Activated T-cell treated with anti-CD3 and anti-CD28 coated beads, Interleukin-2, amount 50 U/mL, for 72 hours (primary cell): ENCODE results near the gene MAP3K4. TPM values are rescaled to one million over a fixed set of nuclear protein-coding genes. Genes with fewer than 3 reads are reported as not detected.
A peak's percentile ranks its signal among the peaks of the same experiment; 100 is the strongest.

Experiments used
- ATAC-seq, 2 donors: fragments of 150-1000 bp; cut with Tn5 transposase; replicated peaks in 1 of 2; 2 replicates each; pipeline ENCODE4 v1.10.0; 2021; ENCODE audit warnings: moderate library complexity in 2 of 2, mild to moderate bottlenecking in 1 of 2
- DNase-seq, 2 donors: peaks; one replicate each; pipeline ENCODE4 v3.0.0; 2021 to 2022; ENCODE audit warnings: mixed read lengths in 1 of 2
- H3K27ac Mint-ChIP-seq: one replicate; pipeline ENCODE4 v1.8.0; 2022; ENCODE audit warnings: mild to moderate bottlenecking, moderate library complexity, mixed read lengths
- H3K27me3 Mint-ChIP-seq: one replicate; pipeline ENCODE4 v1.8.0; 2022; ENCODE audit warnings: low read depth, mixed read lengths
- H3K36me3 Mint-ChIP-seq, 2 donors: one replicate each; pipeline ENCODE4 v1.8.0; 2022; ENCODE audit warnings: mixed read lengths in 2 of 2, mild to moderate bottlenecking in 1 of 2; ENCODE audit not compliant: insufficient read depth in 2 of 2
- H3K4me1 Mint-ChIP-seq: one replicate; pipeline ENCODE4 v1.8.0; 2022; ENCODE audit warnings: low read depth, mixed read lengths
- H3K4me3 Mint-ChIP-seq, 2 donors: one replicate each; pipeline ENCODE4 v1.8.0; 2022; ENCODE audit warnings: mild to moderate bottlenecking in 2 of 2, mixed read lengths in 2 of 2, moderate library complexity in 2 of 2
- H3K9me3 Mint-ChIP-seq, 2 donors: one replicate each; pipeline ENCODE4 v1.8.0; 2022; ENCODE audit warnings: mixed read lengths in 2 of 2
- total RNA-seq, 2 donors: library from RNA; stranded (reverse); gene quantifications; one replicate each; pipeline ENCODE4 v1.2.3, GENCODE V29; 2022

Gene MAP3K4
- total RNA-seq, 2 donors from 2014 or later: 47.3 to 50.9 TPM

DNA sequence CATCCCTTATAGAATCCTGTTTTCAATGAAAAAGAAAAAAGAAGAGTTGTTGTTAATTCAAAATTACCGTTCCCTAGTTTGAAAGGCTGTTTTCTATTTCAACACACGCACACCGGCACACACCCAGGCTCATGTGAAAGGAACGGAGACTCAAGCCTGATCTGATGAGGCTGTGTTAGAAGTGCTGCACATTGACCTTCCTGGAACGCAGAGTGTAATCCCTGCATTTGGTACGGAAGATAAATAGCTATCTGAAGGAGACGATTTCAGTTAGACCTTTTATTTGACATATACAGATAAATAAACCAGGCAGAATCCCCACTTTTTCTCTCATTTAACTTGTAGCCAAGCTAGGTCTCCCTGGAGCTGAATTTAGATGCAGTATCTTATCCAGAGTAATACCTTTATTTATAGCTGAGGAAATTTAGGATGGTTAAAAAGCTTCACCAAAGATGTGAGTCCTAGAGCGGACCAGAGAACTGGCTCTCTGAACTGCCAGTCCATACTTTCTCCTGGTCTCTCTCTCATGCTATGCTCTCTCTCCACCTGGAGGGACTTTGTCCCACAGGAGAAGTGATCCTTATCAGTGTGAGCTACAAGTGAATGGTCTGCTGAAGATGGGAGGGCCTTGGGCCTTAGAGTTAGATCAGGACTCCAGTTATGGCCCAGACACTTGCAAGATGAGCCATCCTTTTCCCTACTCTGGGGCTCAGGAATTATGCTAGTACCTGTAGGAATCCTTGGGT lies 30.6 kb downstream of the MAP3K4 start:
- peaks cover 19% of the 10 kb centered on the region for H3K4me1 Mint-ChIP-seq
- ATAC-seq: no peak
- no peak for DNase-seq
- peaks cover 6 to 7% of the 10 kb centered on the region in 2 donors for H3K36me3 Mint-ChIP-seq
- H3K27ac Mint-ChIP-seq: no peak overlapping the region
- H3K27me3 Mint-ChIP-seq: no peaks in the 10 kb centered on the region
- no peak overlapping the region for H3K4me3 Mint-ChIP-seq
- peaks cover 3% of the 10 kb centered on the region in 2 donors for H3K9me3 Mint-ChIP-seq

- H3K27me3 Mint-ChIP-seq: no peaks in the 10 kb centered on the region
- peaks cover 6 to 7% of the 10 kb centered on the region in 2 donors for H3K36me3 Mint-ChIP-seq
- ATAC-seq: no peak
- no peak for DNase-seq
- peaks cover 23% of the 10 kb centered on the region for H3K4me1 Mint-ChIP-seq
- H3K27ac Mint-ChIP-seq: no peak overlapping the region
- H3K4me3 Mint-ChIP-seq: no peak overlapping the region
- H3K9me3 Mint-ChIP-seq: peaks cover 3% of the 10 kb centered on the region in 2 donors
Observed at GRCh38 chr6:161023316-161023715, 31.7 kb downstream of the MAP3K4 start.

- H3K9me3 Mint-ChIP-seq: peaks cover 3% of the 10 kb centered on the region in 2 donors
- no peak for ATAC-seq
Observed at GRCh38 chr6:161024364-161024920, 32.9 kb downstream of the MAP3K4 start.

DNA sequence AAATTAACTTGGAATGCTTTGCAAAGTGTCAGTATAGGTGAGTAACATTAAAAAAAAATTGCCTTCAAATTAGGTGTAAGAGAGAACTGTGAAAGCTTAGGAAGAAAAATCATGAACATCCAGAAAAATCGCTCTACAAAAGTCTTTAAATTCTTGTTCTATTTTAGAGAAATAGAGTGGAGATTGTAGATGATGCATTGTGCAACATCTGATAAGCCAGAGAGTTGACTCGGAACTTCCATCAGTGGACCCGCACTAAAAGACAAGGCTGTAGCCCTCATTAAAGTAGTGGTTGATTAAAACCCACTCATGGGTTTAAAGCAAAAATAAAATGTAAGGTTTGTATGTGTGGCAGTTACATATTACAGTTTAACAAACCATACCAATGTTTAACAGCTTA lies 35.8 kb downstream of the MAP3K4 start:
- Mint-ChIP-seq H3K36me3 (peaks cover 1 to 2% of the 10 kb centered on the region in 2 donors), H3K27me3 (no peaks in the 10 kb centered on the region), H3K27ac (no peak overlapping the region), H3K9me3 (no peaks in the 10 kb centered on the region), H3K4me1 (peaks cover 53% of the 10 kb centered on the region), H3K4me3 (no peak overlapping the region)
- ATAC-seq: no peak
- no peak for DNase-seq

More at GRCh38 chr6:161024364-161024920, 32.9 kb downstream of the MAP3K4 start:
- H3K4me1 Mint-ChIP-seq: peaks cover 32% of the 10 kb centered on the region
- no peaks in the 10 kb centered on the region for H3K27me3 Mint-ChIP-seq
- H3K36me3 Mint-ChIP-seq: peaks cover 6 to 7% of the 10 kb centered on the region in 2 donors
- no peak overlapping the region for H3K4me3 Mint-ChIP-seq
- no peak for DNase-seq
- H3K27ac Mint-ChIP-seq: no peak overlapping the region

GRCh38 chr6:161029195-161029809 lies 37.7 kb downstream of the MAP3K4 start:
- Mint-ChIP-seq H3K36me3 (peaks cover 1 to 2% of the 10 kb centered on the region in 2 donors), H3K9me3 (no peaks in the 10 kb centered on the region), H3K4me1 (peaks cover 53% of the 10 kb centered on the region), H3K4me3 (peak overlapping the region in 1 of 2 donors; percentile 75), H3K27ac (peak overlapping the region; percentile 89), H3K27me3 (no peaks in the 10 kb centered on the region)
- no peak for DNase-seq
- peak; percentile 74 to 84 for ATAC-seq

DNA sequence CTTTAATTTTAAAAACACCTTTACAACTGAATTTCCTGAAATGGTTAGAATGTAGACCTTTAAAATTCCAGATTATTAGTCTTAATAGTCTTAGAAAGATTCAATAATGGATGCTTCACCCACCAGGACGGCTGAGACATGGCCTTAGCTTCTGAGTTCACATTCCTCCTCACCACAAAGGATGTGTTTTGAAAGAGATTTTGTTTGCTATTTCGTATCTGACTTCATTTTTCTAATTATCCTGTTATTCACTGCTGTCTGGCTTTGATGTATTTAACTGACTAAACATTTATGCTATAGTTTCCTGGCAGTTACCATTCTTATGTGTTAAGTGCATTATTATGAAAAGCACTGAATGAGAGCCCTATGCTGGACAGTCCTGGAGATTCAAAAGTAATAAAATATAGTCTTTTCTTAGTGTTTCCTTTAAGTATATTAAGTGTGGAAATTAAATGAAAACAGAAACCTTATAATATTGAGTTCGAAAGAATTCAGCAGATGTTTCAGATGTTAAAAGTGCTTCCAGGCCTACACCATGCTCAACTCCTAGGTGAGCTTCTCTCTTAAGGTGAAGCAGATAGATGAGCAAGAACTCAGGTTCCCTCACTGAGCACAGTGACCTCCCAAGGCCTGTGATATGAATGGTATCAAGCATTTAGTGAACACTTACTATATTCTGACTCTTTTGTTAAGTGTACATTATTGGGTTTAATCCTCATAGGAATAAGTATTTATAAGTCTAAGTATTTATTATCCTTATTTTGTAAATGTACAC lies 40.3 kb downstream of the MAP3K4 start:
- Mint-ChIP-seq H3K9me3 (no peaks in the 10 kb centered on the region), H3K4me3 (no peak overlapping the region), H3K27me3 (no peaks in the 10 kb centered on the region), H3K27ac (peak overlapping the region; percentile 79), H3K36me3 (peaks cover 3 to 5% of the 10 kb centered on the region in 2 donors), H3K4me1 (peaks cover 49% of the 10 kb centered on the region)
- DNase-seq (no peak), ATAC-seq (no peak)

DNA sequence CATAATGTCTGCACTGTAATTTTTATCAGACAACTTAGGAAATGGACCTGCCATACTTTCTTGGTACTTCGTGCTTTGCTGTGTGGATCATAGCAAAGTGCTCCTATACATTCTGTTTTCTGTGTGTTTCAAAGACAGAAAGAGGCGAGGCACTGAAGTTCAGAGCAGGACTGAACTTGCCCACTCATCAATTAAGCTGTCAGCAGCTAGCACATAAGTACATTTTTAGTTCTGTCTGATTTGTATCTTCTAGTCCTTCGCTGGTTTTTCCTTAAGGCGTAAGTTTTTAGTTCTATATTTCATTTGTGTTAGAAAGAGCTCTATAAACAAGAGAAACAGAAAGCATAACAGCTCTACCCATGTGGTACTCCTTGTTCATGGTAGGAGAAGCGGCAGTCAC lies 42.1 kb downstream of the MAP3K4 start:
- no peak for ATAC-seq
- H3K27me3 Mint-ChIP-seq: no peaks in the 10 kb centered on the region
- H3K36me3 Mint-ChIP-seq: peaks cover 7 to 9% of the 10 kb centered on the region in 2 donors
- no peak overlapping the region for H3K4me3 Mint-ChIP-seq
- H3K4me1 Mint-ChIP-seq: peaks cover 43% of the 10 kb centered on the region
- DNase-seq: no peak
- no peaks in the 10 kb centered on the region for H3K9me3 Mint-ChIP-seq
- no peak overlapping the region for H3K27ac Mint-ChIP-seq

- Mint-ChIP-seq H3K4me1 (peaks cover 26% of the 10 kb centered on the region), H3K27ac (peak overlapping the region; percentile 17), H3K9me3 (no peaks in the 10 kb centered on the region), H3K4me3 (peak overlapping the region in 1 of 2 donors; percentile 26), H3K36me3 (peaks cover 7 to 12% of the 10 kb centered on the region in 2 donors), H3K27me3 (no peaks in the 10 kb centered on the region)
- DNase-seq (no peak), ATAC-seq (no peak)
Observed at GRCh38 chr6:161035182-161035980, 43.8 kb downstream of the MAP3K4 start.

GRCh38 chr6:161035981-161036263 lies 44.4 kb downstream of the MAP3K4 start:
- no peak for ATAC-seq

GRCh38 chr6:161037873-161038228 lies 46.3 kb downstream of the MAP3K4 start:
- H3K27me3 Mint-ChIP-seq: no peaks in the 10 kb centered on the region
- H3K27ac Mint-ChIP-seq: peak overlapping the region; percentile 1
- ATAC-seq (no peak), DNase-seq (no peak)
- peaks cover 14% of the 10 kb centered on the region for H3K4me1 Mint-ChIP-seq
- H3K4me3 Mint-ChIP-seq: peak overlapping the region in 1 of 2 donors; percentile 6
- H3K9me3 Mint-ChIP-seq: no peaks in the 10 kb centered on the region
- H3K36me3 Mint-ChIP-seq: peaks cover 7 to 12% of the 10 kb centered on the region in 2 donors

More at GRCh38 chr6:161035981-161036263, 44.4 kb downstream of the MAP3K4 start:
- no peak for DNase-seq
- Mint-ChIP-seq H3K4me1 (peaks cover 23% of the 10 kb centered on the region), H3K9me3 (no peaks in the 10 kb centered on the region), H3K27ac (no peak overlapping the region), H3K27me3 (no peaks in the 10 kb centered on the region), H3K4me3 (no peak overlapping the region), H3K36me3 (peaks cover 7 to 12% of the 10 kb centered on the region in 2 donors)

- H3K4me3 Mint-ChIP-seq: peak overlapping the region in 1 of 2 donors; percentile 6
- DNase-seq (no peak), ATAC-seq (peak; percentile 50 to 67)
- H3K36me3 Mint-ChIP-seq: peaks cover 7 to 15% of the 10 kb centered on the region in 2 donors
- peak overlapping the region; percentile 14 for H3K27ac Mint-ChIP-seq
- H3K4me1 Mint-ChIP-seq: peaks cover 14% of the 10 kb centered on the region
- no peaks in the 10 kb centered on the region for H3K27me3 Mint-ChIP-seq
- no peaks in the 10 kb centered on the region for H3K9me3 Mint-ChIP-seq
Observed at GRCh38 chr6:161038229-161039031, 46.9 kb downstream of the MAP3K4 start.

DNA sequence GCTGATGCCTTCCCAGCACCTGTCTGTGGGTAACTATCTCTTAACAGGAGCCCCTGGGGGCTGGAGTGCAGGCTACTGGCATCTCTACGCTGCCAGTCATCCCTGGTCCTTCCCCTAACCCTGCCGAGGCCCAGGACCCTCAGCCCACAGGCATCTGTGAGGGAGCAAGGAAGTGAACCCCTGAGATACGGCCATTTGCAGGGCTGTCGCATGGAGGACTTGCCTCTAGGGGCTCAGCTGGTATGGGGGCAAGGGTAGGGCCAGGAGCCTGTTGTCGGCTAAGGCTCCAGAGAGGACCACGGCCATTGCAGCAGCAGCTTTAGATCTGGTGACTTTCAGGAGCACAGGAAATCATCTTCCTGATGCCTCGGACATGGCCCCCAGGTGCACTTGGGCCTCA lies 49.7 kb downstream of the MAP3K4 start:
- Mint-ChIP-seq H3K36me3 (peaks cover 7 to 12% of the 10 kb centered on the region in 2 donors), H3K4me1 (peaks cover 6% of the 10 kb centered on the region), H3K9me3 (no peaks in the 10 kb centered on the region), H3K27ac (no peak overlapping the region), H3K27me3 (no peaks in the 10 kb centered on the region), H3K4me3 (no peak overlapping the region)
- ATAC-seq (no peak), DNase-seq (no peak)
